H7 (cell line): ENCODE results near the gene GMNN. TPM values are rescaled to one million over a fixed set of nuclear protein-coding genes. Genes with fewer than 3 reads are reported as not detected.

ENCODE experiments used
- total RNA-seq: library from RNA; depleted of rRNA; stranded (reverse); fragments of >200 nt; shearing (Covaris generic); gene quantifications from 2 replicates; pipeline ENCODE4 v1.2.3, GENCODE V29; 2014; rRNA removed

The GMNN gene
- total RNA-seq, 1 experiment from 2014 or later, result 75.3 TPM

Other genes starting within 250 kb of the GMNN start
- gene KIAA0319, start 128.7 kb upstream of the GMNN start, total RNA-seq, result 0.07 and 0.15 TPM in 2 replicates
- 15.6 and 15.7 TPM in 2 replicates for gene TDP2, start 108.0 kb upstream of the GMNN start, total RNA-seq
- 6.7 and 12.4 TPM in 2 replicates for gene ACOT13, start 107.9 kb upstream of the GMNN start, total RNA-seq
- 80.2 and 83.3 TPM in 2 replicates for gene C6orf62, start 55.8 kb upstream of the GMNN start, total RNA-seq
- not detected in 2 replicates for gene ARMH2, start 24.0 kb downstream of the GMNN start, total RNA-seq
- 0.22 and 0.31 TPM in 2 replicates for gene RIPOR2, start 161.0 kb downstream of the GMNN start, total RNA-seq